ENCODE measurements around the gene KANK2. TPM values are rescaled to one million over a fixed set of nuclear protein-coding genes. Genes with fewer than 3 reads are reported as not detected.
A peak's percentile ranks its signal among the peaks of the same experiment; 100 is the strongest.

The KANK2 gene
- total RNA-seq, 5 donors from 2014 or later (not counting 1 experiment from before 2014, with no cell fraction given), result 0.68 to 1.9 (median 1.2) TPM

- ChIA-PET POLR2A (no interaction called here), CTCF (interaction anchor here in 1 of 2 donors (0.6 kb wide), 1 partner anchor 154 kb away, joined by 3 read pairs; no protein-coding TSS in a partner anchor)
- Histone ChIP-seq H3K9me3 (no peaks in the 10 kb centered on the region), H3K4me3 (ENCODE audit: control insufficient read depth in 1 of 2, extremely low read depth in 1 of 2, low read length in 1 of 2) (no peak overlapping the region), H3K36me3 (ENCODE audit: control insufficient read depth in 2 of 2, extremely low read depth in 1 of 2, insufficient read depth in 1 of 2, low read length in 1 of 2) (no peaks in the 10 kb centered on the region), H3K27ac (ENCODE audit: low read length) (no peak overlapping the region), H3K27me3 (replicated peaks in 1 of 2; ENCODE audit: control insufficient read depth in 2 of 2, extremely low read depth in 1 of 2, insufficient read depth in 2 of 2, low read length in 1 of 2) (peaks cover 0 to 21% of the 10 kb centered on the region in 2 experiments), H3K4me1 (ENCODE audit: control insufficient read depth in 1 of 2, extremely low read depth in 1 of 2, insufficient read depth in 2 of 2, low read length in 2 of 2) (no peaks in the 10 kb centered on the region)
- no peaks in the 10 kb centered on the region for H3K9me3 Mint-ChIP-seq
- H3K27me3 Mint-ChIP-seq, result no peaks in the 10 kb centered on the region
- ATAC-seq (replicated peaks in 1 of 4) (no peak), DNase-seq (peak in 1 of 35 experiments; percentile 7)
- no peak overlapping the region for H3K4me3 Mint-ChIP-seq
- WGBS (ENCODE audit: insufficient coverage), result 94% methylated on average over 7 of the region's 14 CpGs
- no peaks in the 10 kb centered on the region for H3K36me3 Mint-ChIP-seq
- peaks cover 0 to 4% (median 0%) of the 10 kb centered on the region in 3 donors for H3K4me1 Mint-ChIP-seq
- H3K27ac Mint-ChIP-seq, result no peak overlapping the region
Observed at GRCh38 chr19:11227195-11227886, 30.0 kb upstream of the KANK2 start.

GRCh38 chr19:11226716-11227166 lies 29.4 kb upstream of the KANK2 start:
- Histone ChIP-seq H3K9me3 (no peaks in the 10 kb centered on the region), H3K27me3 (replicated peaks in 1 of 2; ENCODE audit: control insufficient read depth in 2 of 2, extremely low read depth in 1 of 2, insufficient read depth in 2 of 2, low read length in 1 of 2) (peaks cover 0 to 21% of the 10 kb centered on the region in 2 experiments), H3K27ac (ENCODE audit: low read length) (no peak overlapping the region), H3K4me3 (ENCODE audit: control insufficient read depth in 1 of 2, extremely low read depth in 1 of 2, low read length in 1 of 2) (no peak overlapping the region), H3K4me1 (ENCODE audit: control insufficient read depth in 1 of 2, extremely low read depth in 1 of 2, insufficient read depth in 2 of 2, low read length in 2 of 2) (no peaks in the 10 kb centered on the region), H3K36me3 (ENCODE audit: control insufficient read depth in 2 of 2, extremely low read depth in 1 of 2, insufficient read depth in 1 of 2, low read length in 1 of 2) (no peaks in the 10 kb centered on the region)
- Mint-ChIP-seq H3K36me3 (peaks cover under 1% of the 10 kb centered on the region), H3K27ac (no peak overlapping the region), H3K4me3 (no peak overlapping the region), H3K9me3 (peaks cover 0 to under 1% (median 0%) of the 10 kb centered on the region in 3 donors), H3K4me1 (peaks cover 0 to 4% (median 0%) of the 10 kb centered on the region in 3 donors), H3K27me3 (no peaks in the 10 kb centered on the region)
- no peak for DNase-seq
- POLR2A ChIA-PET, result no interaction called here
- no peak for ATAC-seq (replicated peaks in 1 of 4)
- CTCF ChIA-PET, result no interaction called here
- WGBS (ENCODE audit: insufficient coverage), result no CpG with 5 or more reads among the region's 1 CpG

GRCh38 chr19:11225815-11226214 lies 28.5 kb upstream of the KANK2 start:
- ChIA-PET CTCF (no interaction called here), POLR2A (no interaction called here)
- H3K27me3 ChIP-seq (replicated peaks in 1 of 2; ENCODE audit: control insufficient read depth in 2 of 2, extremely low read depth in 1 of 2, insufficient read depth in 2 of 2, low read length in 1 of 2), result peaks cover 0 to 21% of the 10 kb centered on the region in 2 experiments
- H3K36me3 Mint-ChIP-seq, result peaks cover 9% of the 10 kb centered on the region
- no CpG with 5 or more reads among the region's 3 CpGs for WGBS (ENCODE audit: insufficient coverage)
- H3K9me3 ChIP-seq, result no peaks in the 10 kb centered on the region
- H3K27ac Mint-ChIP-seq, result no peak overlapping the region
- H3K4me3 ChIP-seq (ENCODE audit: control insufficient read depth in 1 of 2, extremely low read depth in 1 of 2, low read length in 1 of 2), result no peak overlapping the region
- H3K27ac ChIP-seq (ENCODE audit: low read length), result no peak overlapping the region
- no peak for DNase-seq
- no peaks in the 10 kb centered on the region for H3K27me3 Mint-ChIP-seq
- H3K9me3 Mint-ChIP-seq, result peaks cover 8 to 9% (median 9%) of the 10 kb centered on the region in 3 donors
- H3K4me1 Mint-ChIP-seq, result peaks cover 0 to 4% (median 0%) of the 10 kb centered on the region in 3 donors
- H3K4me3 Mint-ChIP-seq, result no peak overlapping the region
- H3K4me1 ChIP-seq (ENCODE audit: control insufficient read depth in 1 of 2, extremely low read depth in 1 of 2, insufficient read depth in 2 of 2, low read length in 2 of 2), result no peaks in the 10 kb centered on the region
- no peaks in the 10 kb centered on the region for H3K36me3 ChIP-seq (ENCODE audit: control insufficient read depth in 2 of 2, extremely low read depth in 1 of 2, insufficient read depth in 1 of 2, low read length in 1 of 2)
- no peak for ATAC-seq (replicated peaks in 1 of 4)

- no peaks in the 10 kb centered on the region for H3K36me3 ChIP-seq (ENCODE audit: control insufficient read depth in 2 of 2, extremely low read depth in 1 of 2, insufficient read depth in 1 of 2, low read length in 1 of 2)
- ATAC-seq (replicated peaks in 1 of 4) (no peak), DNase-seq (no peak)
- Mint-ChIP-seq H3K4me3 (no peak overlapping the region), H3K9me3 (peaks cover 13% of the 10 kb centered on the region in 3 donors), H3K36me3 (peaks cover 12% of the 10 kb centered on the region), H3K27me3 (peaks cover 2 to 3% of the 10 kb centered on the region in 2 donors), H3K27ac (no peak overlapping the region), H3K4me1 (peaks cover 0 to 4% (median 0%) of the 10 kb centered on the region in 3 donors)
- 100% methylated on average over 3 of the region's 5 CpGs for WGBS (ENCODE audit: insufficient coverage)
- no peak overlapping the region for H3K27ac ChIP-seq (ENCODE audit: low read length)
- peaks cover 0 to 21% of the 10 kb centered on the region in 2 experiments for H3K27me3 ChIP-seq (replicated peaks in 1 of 2; ENCODE audit: control insufficient read depth in 2 of 2, extremely low read depth in 1 of 2, insufficient read depth in 2 of 2, low read length in 1 of 2)
- CTCF ChIA-PET, result no interaction called here
- POLR2A ChIA-PET, result no interaction called here
- H3K4me1 ChIP-seq (ENCODE audit: control insufficient read depth in 1 of 2, extremely low read depth in 1 of 2, insufficient read depth in 2 of 2, low read length in 2 of 2), result no peaks in the 10 kb centered on the region
- no peaks in the 10 kb centered on the region for H3K9me3 ChIP-seq
- no peak overlapping the region for H3K4me3 ChIP-seq (ENCODE audit: control insufficient read depth in 1 of 2, extremely low read depth in 1 of 2, low read length in 1 of 2)
Observed at GRCh38 chr19:11225172-11225571, 27.8 kb upstream of the KANK2 start.

DNA sequence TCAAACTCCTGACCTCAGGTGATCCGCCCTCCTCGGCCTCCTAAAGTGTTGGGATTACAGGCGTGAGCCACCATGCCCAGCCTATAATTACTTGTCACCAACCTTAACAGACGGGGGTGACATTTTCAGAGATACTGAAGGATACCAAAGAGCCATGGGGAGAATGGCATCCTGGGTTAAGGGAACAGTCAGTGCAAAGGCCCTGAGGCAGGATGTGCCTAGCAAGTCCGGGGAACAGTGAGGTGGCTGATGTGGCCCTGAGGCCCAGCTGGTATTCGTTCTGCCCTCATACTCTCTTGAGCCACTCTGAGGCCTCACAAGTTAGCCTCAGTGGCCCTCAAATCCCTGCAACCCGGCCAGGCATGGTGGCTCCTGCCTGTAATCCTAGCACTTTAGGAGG lies 27.1 kb upstream of the KANK2 start:
- ChIA-PET POLR2A (no interaction called here), CTCF (no interaction called here)
- DNase-seq (no peak), ATAC-seq (replicated peaks in 1 of 4) (no peak)
- WGBS (ENCODE audit: insufficient coverage), result 86% methylated on average over 5 of the region's 7 CpGs
- Histone ChIP-seq H3K9me3 (no peaks in the 10 kb centered on the region), H3K27me3 (replicated peaks in 1 of 2; ENCODE audit: control insufficient read depth in 2 of 2, extremely low read depth in 1 of 2, insufficient read depth in 2 of 2, low read length in 1 of 2) (peaks cover 0 to 17% of the 10 kb centered on the region in 2 experiments), H3K36me3 (ENCODE audit: control insufficient read depth in 2 of 2, extremely low read depth in 1 of 2, insufficient read depth in 1 of 2, low read length in 1 of 2) (no peaks in the 10 kb centered on the region), H3K4me1 (ENCODE audit: control insufficient read depth in 1 of 2, extremely low read depth in 1 of 2, insufficient read depth in 2 of 2, low read length in 2 of 2) (no peaks in the 10 kb centered on the region), H3K4me3 (ENCODE audit: control insufficient read depth in 1 of 2, extremely low read depth in 1 of 2, low read length in 1 of 2) (no peak overlapping the region), H3K27ac (ENCODE audit: low read length) (no peak overlapping the region)
- Mint-ChIP-seq H3K27ac (no peak overlapping the region), H3K4me1 (peaks cover 0 to 4% (median 0%) of the 10 kb centered on the region in 3 donors), H3K27me3 (peaks cover 2 to 3% of the 10 kb centered on the region in 2 donors), H3K9me3 (peaks cover 13 to 14% (median 14%) of the 10 kb centered on the region in 3 donors), H3K36me3 (peaks cover 13% of the 10 kb centered on the region), H3K4me3 (no peak overlapping the region)

DNA sequence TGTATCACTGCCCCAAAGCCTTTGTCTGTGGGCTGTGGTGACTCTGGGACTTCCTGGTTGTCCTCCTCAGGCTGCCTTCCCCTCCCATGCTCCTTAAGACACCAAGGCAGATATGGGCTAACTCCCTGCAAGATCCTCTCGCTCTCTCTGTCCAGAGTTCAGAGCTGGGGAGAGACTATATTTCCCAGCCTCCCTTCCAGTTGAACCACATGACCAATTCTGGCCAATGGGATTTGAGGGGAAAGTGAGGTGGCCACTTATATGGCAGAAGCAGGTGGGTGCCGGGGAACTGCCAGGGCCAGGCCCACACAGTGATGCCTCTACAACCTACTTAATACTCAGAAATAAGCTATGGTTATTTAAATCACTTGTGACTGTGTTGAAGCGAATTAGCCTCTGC lies 25.9 kb upstream of the KANK2 start:
- Histone ChIP-seq H3K27me3 (replicated peaks in 1 of 2; ENCODE audit: control insufficient read depth in 2 of 2, extremely low read depth in 1 of 2, insufficient read depth in 2 of 2, low read length in 1 of 2) (peaks cover 0 to 11% of the 10 kb centered on the region in 2 experiments), H3K27ac (ENCODE audit: low read length) (no peak overlapping the region), H3K4me3 (ENCODE audit: control insufficient read depth in 1 of 2, extremely low read depth in 1 of 2, low read length in 1 of 2) (no peak overlapping the region), H3K36me3 (ENCODE audit: control insufficient read depth in 2 of 2, extremely low read depth in 1 of 2, insufficient read depth in 1 of 2, low read length in 1 of 2) (no peaks in the 10 kb centered on the region), H3K4me1 (ENCODE audit: control insufficient read depth in 1 of 2, extremely low read depth in 1 of 2, insufficient read depth in 2 of 2, low read length in 2 of 2) (no peaks in the 10 kb centered on the region), H3K9me3 (no peaks in the 10 kb centered on the region)
- Mint-ChIP-seq H3K36me3 (peaks cover 13% of the 10 kb centered on the region), H3K27ac (no peak overlapping the region), H3K4me1 (peaks cover 0 to 4% (median 0%) of the 10 kb centered on the region in 3 donors), H3K4me3 (no peak overlapping the region), H3K27me3 (peaks cover 2 to 3% of the 10 kb centered on the region in 2 donors), H3K9me3 (peaks cover 13 to 14% (median 14%) of the 10 kb centered on the region in 3 donors)
- ChIA-PET CTCF (no interaction called here), POLR2A (no interaction called here)
- ATAC-seq (replicated peaks in 1 of 4) (no peak), DNase-seq (no peak)
- WGBS (ENCODE audit: insufficient coverage), result no CpG with 5 or more reads among the region's 3 CpGs

Data from T-cell (primary cell).